AG20443 (cell line): Measurements from ENCODE around the gene GP1BA.

ENCODE experiments used
- DNase-seq: peaks from one replicate; pipeline ENCODE4 v3.0.0; 2012; ENCODE audit warnings: low spot score, mixed read lengths

Gene GP1BA

DNA sequence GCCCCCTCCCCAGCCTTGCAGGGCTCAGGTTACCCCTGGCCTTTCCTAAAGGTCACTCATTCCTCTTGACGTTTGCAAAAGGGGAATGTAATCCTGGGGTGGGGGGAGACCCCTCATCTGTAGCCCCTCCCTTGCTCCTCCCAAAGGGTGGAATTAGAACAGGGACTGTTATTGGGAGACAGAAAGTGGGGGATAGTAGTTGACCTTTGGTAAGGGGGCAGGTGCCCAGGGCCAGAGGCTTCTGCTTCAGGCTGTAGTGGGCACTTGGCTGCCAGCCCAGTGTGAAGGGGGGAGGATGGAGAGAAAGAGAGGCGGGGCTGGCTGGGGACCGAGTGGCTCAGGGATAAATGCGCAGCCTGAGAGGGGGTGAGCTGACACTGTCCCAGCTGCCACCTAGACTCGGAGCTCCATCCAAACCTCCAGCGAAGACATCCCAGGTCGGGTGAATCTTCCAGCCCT lies 18.7 kb downstream of the GP1BA start, which contains the start of gene ENO3:
ENO3 (plus strand) TSS at position 374 of the 459 bp plus-strand sequence. CDS start 711 bp downstream, outside the sequence.
- no peak for DNase-seq

DNA sequence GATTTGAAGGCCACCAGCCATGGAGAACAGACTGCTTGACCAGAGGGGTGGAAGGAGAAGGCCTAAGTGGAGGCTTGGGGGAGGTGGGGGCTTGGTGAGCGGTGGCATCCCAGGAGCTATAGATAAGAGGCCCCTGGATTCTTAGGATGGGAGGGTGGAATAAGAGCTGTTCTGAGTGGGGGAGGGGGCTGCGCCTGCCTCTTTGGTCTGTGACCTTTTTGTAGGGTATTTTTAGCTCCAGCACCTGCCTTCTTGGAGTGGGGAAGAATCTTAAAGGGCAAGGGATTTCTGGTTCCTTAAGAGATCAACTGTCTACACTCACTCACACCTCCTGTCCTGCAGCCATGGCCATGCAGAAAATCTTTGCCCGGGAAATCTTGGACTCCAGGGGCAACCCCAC lies 19.4 kb downstream of the GP1BA start:
- no peak for DNase-seq

DNA sequence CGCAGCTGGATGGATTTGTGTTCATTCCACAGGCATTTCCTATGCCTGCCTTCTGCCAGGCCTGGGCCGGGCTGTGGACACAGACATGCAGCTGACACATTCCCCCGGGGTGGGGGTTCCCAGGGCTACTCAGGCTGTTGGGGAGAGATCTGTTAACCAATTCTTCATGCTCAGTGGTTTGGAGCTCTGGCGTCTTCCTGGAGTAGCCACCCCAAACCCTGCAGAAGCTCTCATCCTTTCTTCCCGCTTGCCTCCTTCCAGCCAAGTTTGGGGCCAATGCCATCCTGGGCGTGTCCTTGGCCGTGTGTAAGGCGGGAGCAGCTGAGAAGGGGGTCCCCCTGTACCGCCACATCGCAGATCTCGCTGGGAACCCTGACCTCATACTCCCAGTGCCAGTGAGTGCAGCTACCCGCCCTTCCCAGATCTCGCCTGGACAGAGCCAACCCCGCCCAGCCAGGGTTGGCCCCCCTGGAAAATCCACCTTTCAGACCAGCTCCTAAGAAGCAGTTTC lies 21.4 kb downstream of the GP1BA start:
- peak; percentile 89 for DNase-seq

- DNase-seq, result no peak
These were observed 23.0 kb downstream of the GP1BA start for GRCh38 chr17:4955091-4955490.

DNA sequence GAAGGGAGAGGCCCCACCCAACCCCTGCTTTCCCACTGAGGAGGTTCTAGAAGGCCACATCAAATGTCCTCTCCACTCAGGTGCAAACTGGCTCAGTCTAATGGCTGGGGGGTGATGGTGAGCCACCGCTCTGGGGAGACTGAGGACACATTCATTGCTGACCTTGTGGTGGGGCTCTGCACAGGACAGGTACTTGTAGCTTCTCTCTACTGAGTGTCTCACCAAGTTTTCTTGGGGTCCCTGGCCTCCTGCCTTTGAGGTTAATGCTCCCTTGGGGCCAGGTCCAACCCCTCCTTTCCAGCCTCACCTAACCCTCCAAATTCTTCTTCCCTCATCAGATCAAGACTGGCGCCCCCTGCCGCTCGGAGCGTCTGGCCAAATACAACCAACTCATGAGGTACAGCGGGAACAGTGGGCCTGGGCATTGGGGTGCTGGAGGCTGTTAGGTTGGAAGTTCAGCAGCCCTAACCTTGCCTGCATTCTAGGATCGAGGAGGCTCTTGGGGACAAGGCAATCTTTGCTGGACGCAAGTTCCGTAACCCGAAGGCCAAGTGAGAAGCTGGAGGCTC lies 24.5 kb downstream of the GP1BA start:
- DNase-seq, result no peak

GRCh38 chr17:4958102-4958501 lies 26.0 kb downstream of the GP1BA start:
- DNase-seq, result no peak

DNA sequence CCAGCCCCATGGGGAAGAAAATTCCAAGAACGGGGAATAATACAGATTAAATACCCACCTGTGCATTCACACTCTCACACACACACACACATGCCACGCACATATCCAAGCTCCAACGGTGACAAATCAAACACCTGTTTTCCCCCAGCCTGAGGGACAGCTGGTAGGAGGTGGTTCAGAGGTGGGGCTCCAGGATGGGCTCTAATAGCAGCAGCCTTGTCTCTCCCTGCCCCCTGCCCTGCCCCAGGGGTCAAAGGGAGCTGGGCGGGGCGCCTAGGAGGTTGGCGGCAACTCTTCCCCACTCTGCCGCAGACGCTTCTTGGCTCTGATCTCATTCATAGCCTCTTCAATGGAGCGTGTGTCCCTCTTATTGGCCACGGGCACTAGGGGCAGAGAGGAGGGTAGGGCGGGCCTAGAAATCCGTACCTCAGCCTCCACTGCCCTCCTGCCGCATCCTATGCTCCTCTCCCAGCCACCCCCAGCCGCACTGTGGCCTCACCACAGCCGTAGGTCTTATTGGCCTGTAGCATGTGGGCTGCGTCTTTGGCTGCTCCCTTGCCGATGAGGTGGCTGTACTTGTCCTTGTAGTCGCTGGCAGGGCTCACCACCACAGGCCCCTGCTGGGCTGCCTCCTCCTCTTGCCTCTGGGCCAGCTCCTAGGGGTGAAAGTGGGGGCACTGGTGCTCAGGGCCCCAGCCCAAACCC lies 27.3 kb downstream of the GP1BA start:
- DNase-seq, result no peak

- no peak for DNase-seq
These were observed 28.3 kb downstream of the GP1BA start for GRCh38 chr17:4960279-4960922.

GRCh38 chr17:4965311-4965986 lies 33.4 kb downstream of the GP1BA start:
- DNase-seq, result no peak

DNA sequence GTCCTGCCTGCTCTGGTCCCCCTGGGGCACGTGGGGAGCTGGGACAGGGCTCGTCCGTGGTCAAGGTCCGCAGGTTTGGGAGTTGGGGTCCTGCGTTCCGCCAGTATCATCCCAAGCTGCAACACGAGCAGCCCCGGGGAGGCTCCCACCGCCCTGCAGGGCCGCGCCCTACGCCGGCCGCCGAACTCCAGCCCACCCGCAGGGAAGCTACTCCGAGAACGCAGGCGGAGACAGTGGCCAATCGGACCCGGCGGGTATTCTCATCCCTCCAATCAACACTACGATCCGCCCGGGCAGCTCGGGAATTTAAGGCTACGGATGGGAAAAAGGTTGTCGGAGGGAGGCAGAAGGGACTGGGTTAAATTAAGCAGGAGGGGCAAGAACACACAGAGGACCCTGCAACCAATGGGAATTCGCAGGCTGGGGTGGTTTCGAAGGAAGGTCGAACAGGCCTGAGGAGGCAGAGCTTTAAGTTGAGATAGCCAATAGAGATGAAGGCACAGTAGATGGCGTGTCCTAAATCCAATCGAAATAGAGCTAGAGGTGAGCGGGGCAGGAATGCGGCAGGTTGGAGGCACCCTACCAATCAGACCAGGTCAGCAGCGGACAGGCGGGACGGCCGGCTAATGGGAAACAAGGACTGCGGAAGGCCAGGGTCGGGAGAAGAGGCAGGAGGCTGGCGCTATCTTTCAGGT lies 34.9 kb downstream of the GP1BA start:
- DNase-seq, result peak; percentile 97

DNA sequence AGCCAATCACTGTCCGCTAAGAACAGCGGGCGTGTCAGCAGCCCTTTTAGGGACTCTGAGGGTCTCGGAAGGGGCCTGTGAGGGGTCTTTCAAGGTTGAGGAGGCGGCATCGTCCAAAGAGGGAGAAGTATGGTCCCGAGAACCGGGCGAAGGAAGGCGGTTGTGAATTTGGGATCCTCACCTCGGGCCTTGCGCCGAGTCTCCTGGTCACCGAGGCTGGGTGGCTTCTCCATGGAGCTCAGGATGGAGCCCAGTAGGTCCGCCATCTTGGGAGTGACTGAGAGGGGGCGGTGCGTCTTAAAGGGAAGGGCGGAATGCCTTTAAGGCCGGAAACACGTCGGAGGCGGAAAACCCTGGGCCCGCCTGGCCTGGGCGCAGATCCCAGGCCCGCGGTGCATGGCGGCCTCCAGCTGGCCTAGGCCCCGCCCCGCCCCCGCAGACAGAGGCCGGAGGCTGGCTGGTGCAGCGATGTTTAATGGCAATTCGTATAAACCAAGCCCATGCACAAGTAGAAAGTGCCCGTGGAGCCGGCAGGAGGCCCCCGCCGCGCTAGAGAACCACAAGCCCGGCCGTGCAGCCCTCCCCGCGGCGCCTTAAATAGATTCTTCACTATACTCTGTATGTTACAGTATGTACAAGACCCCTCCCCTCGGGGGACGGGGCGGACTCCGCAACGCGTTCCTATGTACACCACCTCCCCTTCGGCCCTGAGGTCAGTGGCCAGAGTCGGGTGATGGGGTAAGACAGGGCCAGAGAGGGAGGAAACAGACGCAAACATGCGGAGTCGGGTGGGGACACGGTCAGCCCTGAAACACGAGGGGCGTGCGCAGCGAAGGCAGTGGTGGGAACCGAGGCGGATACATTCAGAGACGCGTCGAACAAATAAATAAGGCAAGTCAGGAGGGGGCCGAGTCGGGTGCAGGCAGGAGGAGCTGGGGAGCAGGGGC lies 35.7 kb downstream of the GP1BA start, which contains the start of gene SPAG7:
SPAG7 (minus strand) TSS at position 279 of the 947 bp plus-strand sequence; CDS start at position 266, 13 bp downstream.
- DNase-seq, result peak; percentile 96

- no peak for DNase-seq
These were observed 36.5 kb downstream of the GP1BA start for GRCh38 chr17:4968486-4969046.

GRCh38 chr17:4969047-4969550 lies 37.0 kb downstream of the GP1BA start:
- DNase-seq, result peak; percentile 72

DNA sequence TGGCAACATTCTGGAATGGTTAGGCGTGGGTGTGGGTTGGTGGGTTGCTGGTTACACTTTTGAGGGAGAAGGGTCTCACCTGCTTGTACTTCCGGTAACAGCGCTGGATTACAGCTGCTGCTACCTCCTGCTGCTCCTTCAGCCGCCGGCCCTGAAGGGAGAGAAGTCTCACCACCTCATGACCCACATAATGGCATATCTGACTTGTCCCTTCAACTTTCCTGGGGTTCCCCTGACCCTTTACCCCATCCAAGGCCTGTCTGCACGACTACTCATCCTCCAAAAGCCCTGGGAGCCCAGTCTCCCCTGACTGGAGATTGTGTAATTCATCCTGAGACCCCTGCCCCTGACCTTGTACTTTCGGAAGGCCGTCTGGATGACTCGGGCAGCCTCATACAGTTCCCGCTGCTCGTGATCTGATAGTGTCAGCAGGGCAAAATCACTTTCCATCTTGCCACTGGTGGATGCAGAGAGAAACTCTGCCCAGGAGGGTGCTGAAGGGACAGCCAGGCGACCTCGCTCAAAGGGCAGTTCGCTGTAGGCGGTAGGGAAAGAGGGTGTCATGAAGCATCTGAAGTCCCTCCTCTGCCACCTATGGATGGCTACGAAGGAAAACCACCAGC lies 37.6 kb downstream of the GP1BA start:
- no peak for DNase-seq

DNA sequence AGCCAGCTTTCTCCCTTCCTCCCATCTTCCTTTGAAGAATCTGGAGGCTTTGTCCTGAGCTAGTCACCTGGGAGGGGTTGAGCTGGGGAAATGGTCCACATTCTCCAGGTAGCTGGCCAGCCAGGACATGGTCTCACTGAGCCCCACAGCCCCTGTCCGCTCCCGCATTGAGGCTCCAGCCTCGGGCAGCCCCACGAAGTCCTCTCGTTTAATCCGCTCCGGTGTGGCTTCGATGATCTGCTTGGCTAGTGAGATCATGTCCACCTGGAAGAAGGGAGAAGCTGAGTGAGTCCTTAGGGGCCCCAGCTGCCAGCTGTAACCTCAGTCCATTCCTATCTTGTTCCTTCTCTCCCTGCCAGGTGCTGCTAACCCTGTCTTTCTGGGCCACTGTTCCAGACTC lies 38.2 kb downstream of the GP1BA start:
- no peak for DNase-seq

- no peak for DNase-seq
These were observed 39.7 kb downstream of the GP1BA start for GRCh38 chr17:4971826-4972225.

- no peak for DNase-seq
These were observed 40.2 kb downstream of the GP1BA start for GRCh38 chr17:4972322-4972721.

DNA sequence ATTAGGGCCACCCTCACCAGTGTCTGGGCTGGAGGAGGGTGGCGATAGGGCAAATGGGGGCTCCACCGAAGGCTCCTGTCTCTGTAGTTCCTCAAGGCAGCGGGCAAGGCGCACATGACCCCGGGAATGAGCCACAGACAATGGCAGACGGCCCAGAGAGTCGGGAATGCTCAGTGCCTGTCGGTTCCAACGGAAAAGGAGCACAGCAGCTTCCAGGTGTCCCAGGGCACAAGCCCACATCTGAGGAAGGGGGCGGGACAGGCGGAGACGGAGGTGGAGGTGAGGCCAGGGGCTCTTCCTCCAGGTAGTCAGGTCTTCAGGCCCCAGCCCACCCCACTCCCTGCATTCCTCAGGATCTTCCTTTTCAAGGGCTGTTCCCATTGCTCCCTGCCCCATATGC lies 40.7 kb downstream of the GP1BA start:
- DNase-seq, result no peak
